Measurements from ENCODE around the gene EXOC7. TPM values are rescaled to one million over a fixed set of nuclear protein-coding genes. Genes with fewer than 3 reads are reported as not detected.
A peak's percentile ranks its signal among the peaks of the same experiment; 100 is the strongest.

EXOC7 gene
- polyA plus RNA-seq, 2 donors = 57.0 to 77.2 TPM

DNA sequence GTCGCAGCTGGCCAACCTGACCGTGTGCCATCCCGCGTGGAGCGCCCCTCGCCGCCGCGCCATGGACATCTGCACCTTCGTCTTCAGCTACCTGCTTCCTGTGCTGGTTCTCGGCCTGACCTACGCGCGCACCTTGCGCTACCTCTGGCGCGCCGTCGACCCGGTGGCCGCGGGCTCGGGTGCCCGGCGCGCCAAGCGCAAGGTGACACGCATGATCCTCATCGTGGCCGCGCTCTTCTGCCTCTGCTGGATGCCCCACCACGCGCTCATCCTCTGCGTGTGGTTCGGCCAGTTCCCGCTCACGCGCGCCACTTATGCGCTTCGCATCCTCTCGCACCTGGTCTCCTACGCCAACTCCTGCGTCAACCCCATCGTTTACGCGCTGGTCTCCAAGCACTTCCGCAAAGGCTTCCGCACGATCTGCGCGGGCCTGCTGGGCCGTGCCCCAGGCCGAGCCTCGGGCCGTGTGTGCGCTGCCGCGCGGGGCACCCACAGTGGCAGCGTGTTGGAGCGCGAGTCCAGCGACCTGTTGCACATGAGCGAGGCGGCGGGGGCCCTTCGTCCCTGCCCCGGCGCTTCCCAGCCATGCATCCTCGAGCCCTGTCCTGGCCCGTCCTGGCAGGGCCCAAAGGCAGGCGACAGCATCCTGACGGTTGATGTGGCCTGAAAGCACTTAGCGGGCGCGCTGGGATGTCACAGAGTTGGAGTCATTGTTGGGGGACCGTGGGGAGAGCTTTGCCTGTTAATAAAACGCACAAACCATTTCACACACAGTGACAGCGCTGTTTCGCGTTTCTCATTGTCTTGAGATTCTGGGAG, 26.6 kb downstream of the EXOC7 start:
- 5 to 8% methylated on average over 81 to 82 of the region's 82 CpGs for WGBS, 2 donors
- H3K4me3 ChIP-seq (ENCODE audit: low read depth in 1 of 2, low read length in 2 of 2) = peak overlapping the region; percentile 0 to 5
- peaks cover 8 to 37% of the 10 kb centered on the region in 2 donors for H3K4me1 ChIP-seq (ENCODE audit: control insufficient read depth in 2 of 2, insufficient read depth in 2 of 2, low read length in 1 of 2)
- peaks cover 0 to 2% of the 10 kb centered on the region in 2 donors for H3K9me3 ChIP-seq (ENCODE audit: control insufficient read depth in 2 of 2, insufficient read depth in 1 of 2, low read depth in 1 of 2, low read length in 1 of 2)
- H3K27me3 ChIP-seq (ENCODE audit: control insufficient read depth in 1 of 2, insufficient read depth in 2 of 2, low read length in 2 of 2) = peaks cover 0 to 21% of the 10 kb centered on the region in 2 donors
- peaks cover 0 to 5% of the 10 kb centered on the region in 2 donors for H3K36me3 ChIP-seq (ENCODE audit: control insufficient read depth in 2 of 2, insufficient read depth in 2 of 2, low read length in 1 of 2)
- no peak overlapping the region for H3K27ac ChIP-seq (ENCODE audit: low read depth in 2 of 2, low read length in 1 of 2)

DNA sequence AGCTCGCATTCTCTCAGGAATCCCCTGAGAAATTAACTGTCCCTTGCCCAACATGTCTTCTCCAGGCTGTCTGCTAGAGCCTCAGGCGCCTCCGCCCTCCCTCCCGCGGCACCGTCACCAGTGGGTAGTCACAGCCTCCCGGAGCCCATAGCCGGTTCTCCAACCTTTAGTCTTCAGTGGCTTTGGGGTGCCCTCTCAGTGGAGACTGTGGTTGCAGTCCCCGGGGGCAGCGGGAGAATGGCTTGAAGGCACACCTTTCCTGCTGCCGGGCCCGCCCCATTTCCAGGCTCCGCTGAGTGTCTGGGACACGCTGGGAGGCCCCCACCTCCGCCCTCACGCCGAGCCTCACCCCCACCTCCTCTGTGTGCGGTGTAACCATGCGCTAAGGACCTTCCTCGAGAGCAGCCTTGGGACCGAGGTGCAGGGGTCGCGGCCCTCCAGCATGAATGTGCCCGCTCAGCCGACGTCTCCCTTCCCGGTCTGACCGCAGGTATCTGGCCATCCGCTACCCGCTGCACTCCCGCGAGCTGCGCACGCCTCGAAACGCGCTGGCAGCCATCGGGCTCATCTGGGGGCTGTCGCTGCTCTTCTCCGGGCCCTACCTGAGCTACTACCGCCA, 27.3 kb downstream of the EXOC7 start:
- no peak overlapping the region for H3K27ac ChIP-seq (ENCODE audit: low read depth in 2 of 2, low read length in 1 of 2)
- peak overlapping the region in 1 of 2 donors; percentile 0 for H3K4me3 ChIP-seq (ENCODE audit: low read depth in 1 of 2, low read length in 2 of 2)
- peaks cover 0 to 21% of the 10 kb centered on the region in 2 donors for H3K27me3 ChIP-seq (ENCODE audit: control insufficient read depth in 1 of 2, insufficient read depth in 2 of 2, low read length in 2 of 2)
- 5 to 7% methylated on average over 41 of the region's 41 CpGs for WGBS, 2 donors
- no peaks in the 10 kb centered on the region for H3K9me3 ChIP-seq (ENCODE audit: control insufficient read depth in 2 of 2, insufficient read depth in 1 of 2, low read depth in 1 of 2, low read length in 1 of 2)
- H3K36me3 ChIP-seq (ENCODE audit: control insufficient read depth in 2 of 2, insufficient read depth in 2 of 2, low read length in 1 of 2) = peaks cover 0 to 5% of the 10 kb centered on the region in 2 donors
- peaks cover 8 to 37% of the 10 kb centered on the region in 2 donors for H3K4me1 ChIP-seq (ENCODE audit: control insufficient read depth in 2 of 2, insufficient read depth in 2 of 2, low read length in 1 of 2)

DNA sequence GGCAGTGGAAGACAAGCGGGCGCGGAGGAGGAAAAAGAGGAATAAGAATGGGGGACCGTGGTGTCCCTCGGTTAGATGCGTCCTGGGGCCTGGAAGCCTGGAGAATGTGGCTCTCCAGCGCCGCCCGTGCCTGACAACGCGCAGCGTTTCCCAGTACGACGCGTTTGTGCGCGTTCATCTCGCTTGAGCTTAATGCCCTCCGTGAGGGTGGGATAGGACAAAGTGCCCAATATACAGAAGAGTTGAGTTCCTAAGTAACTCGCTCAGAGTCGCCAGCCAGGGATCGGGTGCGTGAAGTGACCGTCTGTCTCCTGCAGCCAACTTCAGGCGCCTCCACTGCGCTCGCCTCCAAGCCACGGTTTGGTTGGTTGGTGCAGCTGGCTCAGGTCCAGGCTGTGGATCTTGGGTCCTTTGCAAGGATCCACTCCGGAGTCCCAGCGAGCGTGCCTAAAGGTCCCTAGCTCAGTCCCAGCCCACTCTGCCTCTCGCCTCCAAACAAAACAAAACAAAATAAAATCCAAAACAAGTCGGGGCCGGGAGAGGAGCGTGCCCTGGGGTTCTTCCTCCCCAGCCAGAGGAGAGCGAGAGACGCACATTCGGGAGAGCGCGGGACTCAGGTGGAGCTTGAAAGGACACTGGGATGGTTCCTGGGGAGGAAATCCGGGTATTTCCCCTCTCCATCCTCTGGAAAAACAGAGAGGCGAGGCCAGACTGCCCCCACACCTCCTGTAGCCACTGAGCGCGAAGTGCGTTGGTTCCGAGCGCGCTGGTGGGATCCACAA, 28.0 kb downstream of the EXOC7 start:
- Histone ChIP-seq H3K4me1 (ENCODE audit: control insufficient read depth in 2 of 2, insufficient read depth in 2 of 2, low read length in 1 of 2) (peaks cover 8 to 37% of the 10 kb centered on the region in 2 donors), H3K4me3 (ENCODE audit: low read depth in 1 of 2, low read length in 2 of 2) (peak overlapping the region in 1 of 2 donors; percentile 9), H3K27me3 (ENCODE audit: control insufficient read depth in 1 of 2, insufficient read depth in 2 of 2, low read length in 2 of 2) (peaks cover 0 to 21% of the 10 kb centered on the region in 2 donors), H3K36me3 (ENCODE audit: control insufficient read depth in 2 of 2, insufficient read depth in 2 of 2, low read length in 1 of 2) (peaks cover 0 to 5% of the 10 kb centered on the region in 2 donors), H3K27ac (ENCODE audit: low read depth in 2 of 2, low read length in 1 of 2) (no peak overlapping the region), H3K9me3 (ENCODE audit: control insufficient read depth in 2 of 2, insufficient read depth in 1 of 2, low read depth in 1 of 2, low read length in 1 of 2) (no peaks in the 10 kb centered on the region)
- WGBS, 2 donors = 5% methylated on average over 48 of the region's 48 CpGs

DNA sequence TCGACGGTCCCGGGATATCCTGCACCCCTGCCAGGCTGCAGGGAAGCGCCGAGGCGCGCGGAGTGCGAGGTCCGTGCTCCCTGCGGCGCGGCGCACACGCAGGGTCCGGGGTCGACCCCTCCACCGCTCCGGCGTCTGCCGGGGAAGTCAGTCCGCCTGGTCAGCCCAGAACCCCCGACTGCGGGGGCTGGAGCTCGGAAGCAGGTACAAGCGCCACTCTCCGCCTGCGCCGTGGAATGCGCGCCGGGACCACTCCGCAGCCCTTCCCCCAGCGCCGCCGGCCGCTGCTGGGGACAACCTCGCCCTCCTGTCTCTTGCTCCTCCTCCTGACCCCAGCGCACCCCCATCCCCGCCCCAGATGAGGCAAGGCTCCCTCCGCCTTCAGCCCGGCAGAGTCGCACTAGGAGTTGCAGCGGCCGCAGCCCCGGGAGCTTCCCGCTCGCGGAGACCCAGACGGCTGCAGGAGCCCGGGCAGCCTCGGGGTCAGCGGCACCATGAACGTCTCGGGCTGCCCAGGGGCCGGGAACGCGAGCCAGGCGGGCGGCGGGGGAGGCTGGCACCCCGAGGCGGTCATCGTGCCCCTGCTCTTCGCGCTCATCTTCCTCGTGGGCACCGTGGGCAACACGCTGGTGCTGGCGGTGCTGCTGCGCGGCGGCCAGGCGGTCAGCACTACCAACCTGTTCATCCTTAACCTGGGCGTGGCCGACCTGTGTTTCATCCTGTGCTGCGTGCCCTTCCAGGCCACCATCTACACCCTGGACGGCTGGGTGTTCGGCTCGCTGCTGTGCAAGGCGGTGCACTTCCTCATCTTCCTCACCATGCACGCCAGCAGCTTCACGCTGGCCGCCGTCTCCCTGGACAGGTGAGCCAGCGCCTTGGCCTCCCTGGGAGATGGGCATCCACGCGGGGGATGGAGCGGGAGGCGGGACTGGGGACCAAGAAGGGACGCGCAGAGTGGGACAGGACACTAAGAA, 28.9 kb downstream of the EXOC7 start, which contains the start of gene GALR2:
TSS of gene GALR2 (plus strand) at position 392 of the 974 bp plus-strand sequence. CDS start at position 495, 103 bp downstream.
- H3K4me3 ChIP-seq (ENCODE audit: low read depth in 1 of 2, low read length in 2 of 2) = peak within 1 kb of the TSS; percentile 9 to 14
- H3K27me3 ChIP-seq (ENCODE audit: control insufficient read depth in 1 of 2, insufficient read depth in 2 of 2, low read length in 2 of 2) = peaks cover 0 to 20% of the 10 kb centered on the region in 2 donors
- H3K27ac ChIP-seq (ENCODE audit: low read depth in 2 of 2, low read length in 1 of 2) = no peak within 1 kb of the TSS
- WGBS, 2 donors = 3 to 5% methylated on average over 80 to 92 of the region's 92 CpGs
- H3K9me3 ChIP-seq (ENCODE audit: control insufficient read depth in 2 of 2, insufficient read depth in 1 of 2, low read depth in 1 of 2, low read length in 1 of 2) = no peaks in the 10 kb centered on the region
- peaks cover 0 to 5% of the 10 kb centered on the region in 2 donors for H3K36me3 ChIP-seq (ENCODE audit: control insufficient read depth in 2 of 2, insufficient read depth in 2 of 2, low read length in 1 of 2)
- H3K4me1 ChIP-seq (ENCODE audit: control insufficient read depth in 2 of 2, insufficient read depth in 2 of 2, low read length in 1 of 2) = peaks cover 8 to 34% of the 10 kb centered on the region in 2 donors

DNA sequence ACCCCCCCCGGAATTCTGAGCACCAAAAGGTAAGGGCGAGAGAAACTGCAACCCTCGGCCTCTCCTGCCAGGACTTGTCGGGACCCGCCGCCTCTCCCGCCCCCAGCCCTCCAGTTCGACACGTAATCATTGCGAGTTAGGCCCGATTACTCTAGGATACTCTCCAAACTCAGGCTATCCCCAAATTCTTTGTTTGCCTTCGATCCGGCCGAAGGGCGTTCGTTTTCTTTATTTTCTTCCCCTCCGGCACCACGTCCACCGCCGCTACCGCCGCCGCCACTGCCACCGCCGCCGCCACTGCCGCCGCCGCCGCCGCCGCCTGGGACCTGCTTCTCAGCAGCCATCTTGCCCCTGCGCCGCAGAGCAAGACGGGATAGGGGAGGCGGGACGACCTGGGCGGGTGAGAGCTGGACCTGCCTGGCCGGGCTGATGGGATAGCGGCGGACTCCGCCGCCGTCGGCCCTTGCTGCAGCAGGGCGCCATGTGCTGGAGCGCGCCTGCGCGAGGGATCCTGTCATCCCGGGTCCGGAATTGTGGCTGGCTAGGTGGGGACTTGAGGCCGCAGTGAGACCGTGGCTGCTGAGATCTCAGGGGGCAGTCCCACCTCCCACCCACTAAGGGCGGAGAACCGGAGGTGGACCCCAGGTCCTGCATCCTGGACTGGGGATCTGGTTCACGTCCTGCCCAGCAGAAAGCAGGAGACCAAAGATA, 31.3 kb downstream of the EXOC7 start, which contains the start of gene SRP68:
TSS of gene SRP68 (minus strand) at position 370 of the 711 bp plus-strand sequence. CDS start at position 344, 26 bp downstream.
- peaks cover 8 to 32% of the 10 kb centered on the region in 2 donors for H3K4me1 ChIP-seq (ENCODE audit: control insufficient read depth in 2 of 2, insufficient read depth in 2 of 2, low read length in 1 of 2)
- peaks cover 0 to 9% of the 10 kb centered on the region in 2 donors for H3K36me3 ChIP-seq (ENCODE audit: control insufficient read depth in 2 of 2, insufficient read depth in 2 of 2, low read length in 1 of 2)
- peak within 1 kb of the TSS; percentile 74 to 84 for H3K27ac ChIP-seq (ENCODE audit: low read depth in 2 of 2, low read length in 1 of 2)
- peaks cover 0 to 15% of the 10 kb centered on the region in 2 donors for H3K27me3 ChIP-seq (ENCODE audit: control insufficient read depth in 1 of 2, insufficient read depth in 2 of 2, low read length in 2 of 2)
- peak within 1 kb of the TSS; percentile 82 to 88 for H3K4me3 ChIP-seq (ENCODE audit: low read depth in 1 of 2, low read length in 2 of 2)
- WGBS, 2 donors = 0 to 1% methylated on average over 54 to 57 of the region's 57 CpGs
- no peaks in the 10 kb centered on the region for H3K9me3 ChIP-seq (ENCODE audit: control insufficient read depth in 2 of 2, insufficient read depth in 1 of 2, low read depth in 1 of 2, low read length in 1 of 2)

DNA sequence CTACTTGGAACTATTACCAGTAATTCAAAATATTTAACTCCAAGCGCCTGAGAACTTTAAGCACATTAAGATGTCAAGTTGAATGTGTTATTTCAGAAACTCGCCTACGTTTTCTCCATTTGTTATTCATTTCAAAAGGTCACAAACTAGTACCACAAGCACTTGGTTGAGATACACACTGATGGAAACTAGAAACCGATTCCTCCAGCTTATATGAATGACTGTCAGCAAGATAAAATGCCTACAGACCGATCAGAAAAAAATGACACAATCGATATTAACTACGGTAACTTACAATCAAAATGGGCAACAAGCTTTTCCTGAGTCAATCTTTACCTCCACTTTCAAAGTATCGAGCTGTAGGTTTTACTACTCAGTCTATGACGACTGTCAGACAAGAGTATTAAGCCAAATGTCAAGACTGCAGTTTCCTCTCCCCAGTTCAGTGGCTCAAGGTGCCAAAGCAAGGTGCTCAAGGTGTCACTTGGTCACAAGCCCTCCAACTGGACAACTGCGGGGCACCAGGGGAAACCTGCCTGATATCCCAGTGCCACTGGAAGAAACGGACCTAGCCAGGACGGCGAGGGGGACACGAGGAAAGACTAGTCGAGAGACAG, 31.9 kb downstream of the EXOC7 start:
- peaks cover 4 to 6% of the 10 kb centered on the region in 2 donors for H3K36me3 ChIP-seq (ENCODE audit: control insufficient read depth in 2 of 2, insufficient read depth in 2 of 2, low read length in 1 of 2)
- peaks cover 7 to 25% of the 10 kb centered on the region in 2 donors for H3K4me1 ChIP-seq (ENCODE audit: control insufficient read depth in 2 of 2, insufficient read depth in 2 of 2, low read length in 1 of 2)
- H3K27ac ChIP-seq (ENCODE audit: low read depth in 2 of 2, low read length in 1 of 2) = peak overlapping the region; percentile 74 to 84
- H3K9me3 ChIP-seq (ENCODE audit: control insufficient read depth in 2 of 2, insufficient read depth in 1 of 2, low read depth in 1 of 2, low read length in 1 of 2) = no peaks in the 10 kb centered on the region
- 6 to 8% methylated on average over 15 of the region's 15 CpGs for WGBS, 2 donors
- peak overlapping the region; percentile 82 to 88 for H3K4me3 ChIP-seq (ENCODE audit: low read depth in 1 of 2, low read length in 2 of 2)
- peaks cover 0 to 8% of the 10 kb centered on the region in 2 donors for H3K27me3 ChIP-seq (ENCODE audit: control insufficient read depth in 1 of 2, insufficient read depth in 2 of 2, low read length in 2 of 2)

DNA sequence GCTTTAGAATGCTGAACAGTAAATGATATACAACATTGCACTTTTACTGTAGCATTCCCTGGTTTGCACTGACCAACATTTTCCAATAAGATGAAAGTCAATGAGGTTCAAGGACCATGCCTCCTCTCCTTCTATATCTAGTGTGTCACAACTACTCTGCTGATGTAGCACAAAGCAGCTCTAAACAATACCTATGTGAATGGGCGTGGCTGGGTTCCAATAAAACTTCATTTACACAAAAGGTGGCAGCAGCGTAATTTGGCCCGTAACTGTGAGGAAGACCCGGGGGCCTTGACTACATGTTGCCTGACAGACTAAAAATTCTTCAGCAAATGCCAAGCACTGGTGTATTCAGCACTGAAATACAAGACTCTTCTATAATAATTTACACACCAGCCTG, 37.8 kb downstream of the EXOC7 start:
- Histone ChIP-seq H3K27ac (ENCODE audit: low read depth in 2 of 2, low read length in 1 of 2) (peak overlapping the region in 1 of 2 donors; percentile 61), H3K27me3 (ENCODE audit: control insufficient read depth in 1 of 2, insufficient read depth in 2 of 2, low read length in 2 of 2) (no peaks in the 10 kb centered on the region), H3K9me3 (ENCODE audit: control insufficient read depth in 2 of 2, insufficient read depth in 1 of 2, low read depth in 1 of 2, low read length in 1 of 2) (no peaks in the 10 kb centered on the region), H3K4me3 (ENCODE audit: low read depth in 1 of 2, low read length in 2 of 2) (no peak overlapping the region), H3K4me1 (ENCODE audit: control insufficient read depth in 2 of 2, insufficient read depth in 2 of 2, low read length in 1 of 2) (no peaks in the 10 kb centered on the region), H3K36me3 (ENCODE audit: control insufficient read depth in 2 of 2, insufficient read depth in 2 of 2, low read length in 1 of 2) (peaks cover 20 to 28% of the 10 kb centered on the region in 2 donors)
- WGBS, 2 donors = 70 to 72% methylated on average over 4 of the region's 4 CpGs

All from esophagus (tissue), 2 donors.